HL-60/S4 (cell line): ENCODE measurements around the gene STMN3.
"Not testable (repeated sequence)": the region's sequence is repeated elsewhere in the genome, so short reads cannot be mapped to it uniquely, and the experiment has no call there.

Experiments used
- in situ Hi-C: fragments of 300-500 bp; cut with MboI; formaldehyde crosslinking; loops from 2 replicates; pipeline ENCODE4 v1.14.3; 2022; ENCODE audit warnings: low sequenced_read_pairs

The STMN3 gene

GRCh38 chr20:63639093-63639975, 13.9 kb downstream of the STMN3 start:
- in situ Hi-C loops: no loop called here

- in situ Hi-C loops: no loop called here
Observed at GRCh38 chr20:63636752-63637628, 16.2 kb downstream of the STMN3 start.

GRCh38 chr20:63635431-63636141, 17.6 kb downstream of the STMN3 start:
- in situ Hi-C loops: no loop called here

GRCh38 chr20:63633732-63634131, 19.5 kb downstream of the STMN3 start:
- in situ Hi-C loops: no loop called here

GRCh38 chr20:63631426-63631825, 21.8 kb downstream of the STMN3 start:
- in situ Hi-C loops: not testable (repeated sequence)

GRCh38 chr20:63630956-63631355, 22.3 kb downstream of the STMN3 start:
- in situ Hi-C loops: not testable (repeated sequence)

- in situ Hi-C loops: no loop called here
Observed at GRCh38 chr20:63628246-63628975, 24.8 kb downstream of the STMN3 start.

GRCh38 chr20:63627751-63628245, 25.4 kb downstream of the STMN3 start:
- in situ Hi-C loops: no loop called here

GRCh38 chr20:63627129-63627750, 26.0 kb downstream of the STMN3 start:
- in situ Hi-C loops: no loop called here

- in situ Hi-C loops: no loop called here
Observed at GRCh38 chr20:63626424-63627128, 26.6 kb downstream of the STMN3 start, which contains the start of gene GMEB2. TSS of gene GMEB2 (minus strand) at chr20:63627101. CDS start at chr20:63619397, 7,704 bp downstream.

GRCh38 chr20:63625771-63626423, 27.3 kb downstream of the STMN3 start:
- in situ Hi-C loops: no loop called here

- in situ Hi-C loops: no loop called here
Observed at GRCh38 chr20:63624486-63624885, 28.7 kb downstream of the STMN3 start.

- in situ Hi-C loops: no loop called here
Observed at GRCh38 chr20:63622732-63623131, 30.5 kb downstream of the STMN3 start.

GRCh38 chr20:63622096-63622495, 31.1 kb downstream of the STMN3 start:
- in situ Hi-C loops: no loop called here

GRCh38 chr20:63620991-63621390, 32.2 kb downstream of the STMN3 start:
- in situ Hi-C loops: no loop called here

GRCh38 chr20:63619505-63619904, 33.7 kb downstream of the STMN3 start:
- in situ Hi-C loops: no loop called here

GRCh38 chr20:63619086-63619485, 34.1 kb downstream of the STMN3 start:
- in situ Hi-C loops: no loop called here

GRCh38 chr20:63618291-63618980, 34.8 kb downstream of the STMN3 start:
- in situ Hi-C loops: no loop called here
